Smooth muscle cell (in vitro differentiated cells): ENCODE results near the gene OTUD7B. TPM values are rescaled to one million over a fixed set of nuclear protein-coding genes. Genes with fewer than 3 reads are reported as not detected.
A peak's percentile ranks its signal among the peaks of the same experiment; 100 is the strongest.

Experiments used
- DNase-seq: peaks from one replicate; lab custom pipeline; 2025; ENCODE audit not compliant: unreplicated experiment; lab: John Stamatoyannopoulos, UW
- H2AFZ ChIP-seq: fragments of 200-600 bp; sonication (generic); 2 replicates; pipeline ENCODE4 v1.6.0; 2016; ENCODE audit warnings: antibody characterized with exemption, low read depth, mild to moderate bottlenecking
- H3F3A ChIP-seq: fragments of 200-600 bp; sonication (generic); 2 replicates; pipeline ENCODE4 v1.6.0; 2017; ENCODE audit warnings: antibody characterized with exemption, low read depth
- H3K27ac ChIP-seq: fragments of 200-600 bp; sonication (generic); 2 replicates; pipeline ENCODE4 v1.5.1; 2016; ENCODE audit warnings: low read depth, mild to moderate bottlenecking
- H3K27me3 ChIP-seq: fragments of 200-600 bp; sonication (generic); 2 replicates; pipeline ENCODE4 v1.6.1; 2016; ENCODE audit warnings: low read depth, mild to moderate bottlenecking
- H3K36me3 ChIP-seq: fragments of 200-600 bp; sonication (generic); 2 replicates; pipeline ENCODE4 v1.5.1; 2016; ENCODE audit warnings: low read depth
- H3K4me1 ChIP-seq: fragments of 200-600 bp; sonication (generic); 2 replicates; pipeline ENCODE4 v1.5.1; 2016; ENCODE audit warnings: low read depth
- H3K4me2 ChIP-seq: fragments of 200-600 bp; sonication (generic); 2 replicates; pipeline ENCODE4 v1.6.0; 2016; ENCODE audit warnings: mild to moderate bottlenecking
- H3K4me3 ChIP-seq: fragments of 200-600 bp; sonication (generic); 2 replicates; pipeline ENCODE4 v1.5.1; 2016; ENCODE audit warnings: mild to moderate bottlenecking
- H3K79me2 ChIP-seq: fragments of 200-600 bp; sonication (generic); 2 replicates; pipeline ENCODE4 v1.6.0; 2016; ENCODE audit warnings: low read depth, mild to moderate bottlenecking
- H3K9ac ChIP-seq: fragments of 200-600 bp; sonication (generic); 2 replicates; pipeline ENCODE4 v1.6.0; 2016; ENCODE audit warnings: low read depth
- H3K9me3 ChIP-seq: fragments of 200-600 bp; sonication (generic); replicated peaks from 2 replicates; pipeline ENCODE4 v1.5.1; 2016; ENCODE audit warnings: low read depth
- H4K20me1 ChIP-seq: fragments of 200-600 bp; sonication (generic); 2 replicates; pipeline ENCODE4 v1.6.0; 2016; ENCODE audit warnings: low read depth
- CTCF ChIP-seq: fragments of 200-600 bp; sonication (generic); IDR thresholded peaks from 2 replicates; pipeline ENCODE4 v1.5.1; 2017; ENCODE audit warnings: borderline replicate concordance, mild to moderate bottlenecking, antibody characterized with exemption; ENCODE audit not compliant: insufficient read depth, poor library complexity, severe bottlenecking
- WGBS: methylation state at CpG from one replicate; pipeline ENCODE4 v1.1.7; 2016; ENCODE audit warnings: low lambda C conversion rate; 5-methylcytosine and 5-hydroxymethylcytosine counted together
- polyA plus RNA-seq: library from polyadenylated mRNA; unstranded; fragments of >200 nt; fragmentation: Nextera tagmentation; extraction: Ambion mirVana; gene quantifications from 2 replicates; pipeline ENCODE4 v1.2.1, GENCODE V29; 2016
- total RNA-seq: library from RNA; depleted of rRNA; stranded (reverse); fragments of >200 nt; gene quantifications from 2 replicates; pipeline ENCODE4 v1.2.3, GENCODE V29; 2014

The OTUD7B gene
- total and polyA plus RNA-seq, 2 experiments from 2014 or later = 1.9 to 16.1 TPM

DNA sequence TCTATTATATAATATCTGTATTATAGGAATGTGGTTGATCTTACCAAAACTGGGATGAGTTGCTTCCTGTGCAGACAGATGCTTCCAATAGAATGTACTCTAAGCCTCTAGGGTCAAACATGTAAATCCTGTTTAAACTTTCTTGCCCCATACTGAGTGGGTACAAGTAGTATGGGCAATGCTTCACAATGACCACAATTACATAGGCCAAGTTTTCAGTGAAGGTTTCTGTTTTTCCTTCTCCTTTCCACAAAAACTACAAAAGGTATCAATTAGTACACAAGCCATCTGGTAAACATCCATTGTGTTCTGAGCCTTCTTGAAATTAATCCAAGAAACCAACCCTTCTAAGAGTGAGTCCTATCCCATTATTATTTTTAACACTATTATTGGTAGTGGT, 16.8 kb downstream of the OTUD7B start:
- H3F3A ChIP-seq = no peaks in the 10 kb centered on the region
- no peaks in the 10 kb centered on the region for H3K27me3 ChIP-seq
- no peak overlapping the region for H3K27ac ChIP-seq
- peaks cover 69% of the 10 kb centered on the region for H4K20me1 ChIP-seq
- no peak for DNase-seq
- no peak overlapping the region for H3K9ac ChIP-seq
- peaks cover 98% of the 10 kb centered on the region for H3K79me2 ChIP-seq
- no peak for TF ChIP-seq CTCF
- no peak overlapping the region for H3K4me2 ChIP-seq
- no peaks in the 10 kb centered on the region for H3K9me3 ChIP-seq
- no peaks in the 10 kb centered on the region for H3K4me1 ChIP-seq
- H3K4me3 ChIP-seq = no peak overlapping the region
- peaks cover 5% of the 10 kb centered on the region for H3K36me3 ChIP-seq
- H2AFZ ChIP-seq = no peak overlapping the region

DNA sequence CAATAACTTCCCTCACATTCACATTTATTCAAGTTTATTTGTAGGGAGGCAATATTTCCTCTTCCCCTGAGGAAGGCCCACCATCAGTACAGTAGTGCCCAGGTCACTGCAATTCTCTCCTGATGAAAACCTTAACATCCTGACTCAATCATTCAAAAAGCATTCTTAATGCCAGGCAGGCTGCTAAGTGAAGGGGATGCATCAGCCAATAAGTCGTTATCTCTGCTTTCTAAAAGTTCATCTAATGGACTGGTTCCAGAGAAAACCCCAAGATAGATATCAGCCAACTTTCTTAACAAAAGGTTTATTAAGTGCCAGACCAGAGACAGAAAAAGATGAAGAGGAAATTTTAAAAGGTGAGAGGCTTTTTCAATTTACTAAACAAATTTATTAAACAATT, 17.3 kb downstream of the OTUD7B start:
- no peak overlapping the region for H3K4me2 ChIP-seq
- peaks cover 98% of the 10 kb centered on the region for H3K79me2 ChIP-seq
- H3K36me3 ChIP-seq = peaks cover 5% of the 10 kb centered on the region
- H3K27me3 ChIP-seq = no peaks in the 10 kb centered on the region
- H2AFZ ChIP-seq = no peak overlapping the region
- no peak for DNase-seq
- no peak for TF ChIP-seq CTCF
- no peaks in the 10 kb centered on the region for H3K9me3 ChIP-seq
- H3K9ac ChIP-seq = no peak overlapping the region
- whole genome bisulfite sequencing = 84% methylated on average over 1 of the region's 1 CpG
- H3F3A ChIP-seq = no peaks in the 10 kb centered on the region
- H3K4me1 ChIP-seq = no peaks in the 10 kb centered on the region
- H3K27ac ChIP-seq = no peak overlapping the region
- no peak overlapping the region for H3K4me3 ChIP-seq
- H4K20me1 ChIP-seq = peaks cover 63% of the 10 kb centered on the region

DNA sequence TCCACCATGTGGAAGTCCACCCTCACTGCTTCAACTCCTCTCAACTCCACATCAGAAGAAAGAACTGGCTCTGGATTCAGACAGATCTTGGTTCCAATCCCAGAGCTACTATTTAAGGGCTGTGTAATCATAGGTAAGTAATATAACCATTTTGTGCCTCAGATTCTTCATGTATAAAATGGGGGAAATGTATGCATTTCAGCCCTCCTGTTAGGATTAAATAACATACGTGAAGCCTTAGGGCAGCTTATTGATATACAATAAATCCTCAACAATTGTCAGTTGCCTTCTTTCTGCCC, 23.3 kb downstream of the OTUD7B start:
- TF ChIP-seq CTCF = no peak
- Histone ChIP-seq H3K9me3 (no peaks in the 10 kb centered on the region), H3F3A (peaks cover 13% of the 10 kb centered on the region), H3K4me3 (no peak overlapping the region), H2AFZ (no peak overlapping the region), H4K20me1 (peaks cover 49% of the 10 kb centered on the region), H3K9ac (peak overlapping the region; percentile 58), H3K27ac (peak overlapping the region; percentile 97), H3K36me3 (no peaks in the 10 kb centered on the region), H3K4me1 (peaks cover 16% of the 10 kb centered on the region), H3K4me2 (peak overlapping the region; percentile 78), H3K27me3 (no peaks in the 10 kb centered on the region), H3K79me2 (peaks cover 78% of the 10 kb centered on the region)
- 93% methylated on average over 1 of the region's 1 CpG for WGBS
- no peak for DNase-seq

GRCh38 chr1:149986486-149987296, 23.8 kb downstream of the OTUD7B start:
- peaks cover 48% of the 10 kb centered on the region for H4K20me1 ChIP-seq
- peaks cover 16% of the 10 kb centered on the region for H3K4me1 ChIP-seq
- H3K9me3 ChIP-seq = no peaks in the 10 kb centered on the region
- H2AFZ ChIP-seq = no peak overlapping the region
- H3K27ac ChIP-seq = peak overlapping the region; percentile 97
- 32% methylated on average over 4 of the region's 4 CpGs for WGBS
- H3K4me3 ChIP-seq = peak overlapping the region; percentile 23
- no peaks in the 10 kb centered on the region for H3K27me3 ChIP-seq
- H3K36me3 ChIP-seq = no peaks in the 10 kb centered on the region
- DNase-seq = no peak
- peaks cover 78% of the 10 kb centered on the region for H3K79me2 ChIP-seq
- H3F3A ChIP-seq = peaks cover 13% of the 10 kb centered on the region
- TF ChIP-seq CTCF = no peak
- peak overlapping the region; percentile 78 for H3K4me2 ChIP-seq
- H3K9ac ChIP-seq = peak overlapping the region; percentile 58
